ENCODE measurements around the gene CCNY.

DNA sequence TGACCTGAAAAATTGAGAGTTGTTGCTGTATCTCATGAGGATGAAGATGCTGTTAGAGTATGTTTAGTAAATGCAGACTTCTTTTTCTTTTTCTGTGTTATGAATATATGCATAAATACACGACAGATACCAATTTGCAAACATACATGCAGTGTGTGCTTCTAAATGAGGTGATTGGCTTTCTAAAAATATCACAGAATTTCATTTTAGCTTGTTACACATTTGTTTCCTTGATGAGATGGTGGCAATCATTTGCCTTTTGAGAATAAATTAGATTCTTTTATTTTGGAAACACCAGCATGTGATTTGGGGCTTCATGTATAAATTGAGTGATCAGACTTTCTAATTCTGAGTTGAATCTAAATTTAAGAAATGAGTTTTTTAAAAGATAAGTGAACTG, 29.7 kb downstream of the CCNY start:
- TF ChIP-seq POLR2A (IDR thresholded peaks at IDR 0.05) = no peak
- TF ChIP-seq, protein P1, sequence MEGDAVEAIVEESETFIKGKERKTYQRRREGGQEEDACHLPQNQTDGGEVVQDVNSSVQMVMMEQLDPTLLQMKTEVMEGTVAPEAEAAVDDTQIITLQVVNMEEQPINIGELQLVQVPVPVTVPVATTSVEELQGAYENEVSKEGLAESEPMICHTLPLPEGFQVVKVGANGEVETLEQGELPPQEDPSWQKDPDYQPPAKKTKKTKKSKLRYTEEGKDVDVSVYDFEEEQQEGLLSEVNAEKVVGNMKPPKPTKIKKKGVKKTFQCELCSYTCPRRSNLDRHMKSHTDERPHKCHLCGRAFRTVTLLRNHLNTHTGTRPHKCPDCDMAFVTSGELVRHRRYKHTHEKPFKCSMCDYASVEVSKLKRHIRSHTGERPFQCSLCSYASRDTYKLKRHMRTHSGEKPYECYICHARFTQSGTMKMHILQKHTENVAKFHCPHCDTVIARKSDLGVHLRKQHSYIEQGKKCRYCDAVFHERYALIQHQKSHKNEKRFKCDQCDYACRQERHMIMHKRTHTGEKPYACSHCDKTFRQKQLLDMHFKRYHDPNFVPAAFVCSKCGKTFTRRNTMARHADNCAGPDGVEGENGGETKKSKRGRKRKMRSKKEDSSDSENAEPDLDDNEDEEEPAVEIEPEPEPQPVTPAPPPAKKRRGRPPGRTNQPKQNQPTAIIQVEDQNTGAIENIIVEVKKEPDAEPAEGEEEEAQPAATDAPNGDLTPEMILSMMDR (IDR thresholded peaks at IDR 0.05) = no peak

Measured in Peyer's patch (tissue), 4 donors.